ENCODE data around the gene GALM.

DNA sequence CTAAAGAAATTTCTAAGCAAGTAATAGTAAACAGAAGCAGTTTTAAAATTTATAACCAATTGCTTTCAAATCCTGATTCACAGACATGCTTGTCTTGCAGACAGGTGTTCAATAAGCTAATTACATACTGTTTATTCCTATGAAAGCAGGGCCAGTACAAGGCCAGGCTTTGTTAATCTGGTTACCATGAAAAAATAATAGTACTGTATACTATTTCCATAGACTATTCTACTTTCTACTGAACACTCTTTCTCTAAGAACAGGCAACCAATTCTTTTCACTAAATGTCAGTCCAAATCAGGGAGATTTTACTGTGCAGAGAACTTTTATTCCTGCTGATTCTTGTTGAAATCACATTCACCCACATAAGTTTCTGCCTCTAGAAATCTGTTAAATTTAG is 88.1 kb downstream of the GALM start:
- TF ChIP-seq, protein P1, sequence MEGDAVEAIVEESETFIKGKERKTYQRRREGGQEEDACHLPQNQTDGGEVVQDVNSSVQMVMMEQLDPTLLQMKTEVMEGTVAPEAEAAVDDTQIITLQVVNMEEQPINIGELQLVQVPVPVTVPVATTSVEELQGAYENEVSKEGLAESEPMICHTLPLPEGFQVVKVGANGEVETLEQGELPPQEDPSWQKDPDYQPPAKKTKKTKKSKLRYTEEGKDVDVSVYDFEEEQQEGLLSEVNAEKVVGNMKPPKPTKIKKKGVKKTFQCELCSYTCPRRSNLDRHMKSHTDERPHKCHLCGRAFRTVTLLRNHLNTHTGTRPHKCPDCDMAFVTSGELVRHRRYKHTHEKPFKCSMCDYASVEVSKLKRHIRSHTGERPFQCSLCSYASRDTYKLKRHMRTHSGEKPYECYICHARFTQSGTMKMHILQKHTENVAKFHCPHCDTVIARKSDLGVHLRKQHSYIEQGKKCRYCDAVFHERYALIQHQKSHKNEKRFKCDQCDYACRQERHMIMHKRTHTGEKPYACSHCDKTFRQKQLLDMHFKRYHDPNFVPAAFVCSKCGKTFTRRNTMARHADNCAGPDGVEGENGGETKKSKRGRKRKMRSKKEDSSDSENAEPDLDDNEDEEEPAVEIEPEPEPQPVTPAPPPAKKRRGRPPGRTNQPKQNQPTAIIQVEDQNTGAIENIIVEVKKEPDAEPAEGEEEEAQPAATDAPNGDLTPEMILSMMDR (IDR thresholded peaks at IDR 0.05; ENCODE audit: low read depth, low read length, poor library complexity, severe bottlenecking), result no peak
- TF ChIP-seq EZH2phosphoT487 (IDR thresholded peaks at IDR 0.05; ENCODE audit: borderline replicate concordance, low read length), result no peak
